Parathyroid adenoma (tissue), 2 donors: ENCODE data around the gene PGF.

Experiments used
- H2AFZ ChIP-seq: fragments of 300-600 bp; sonication (generic); one replicate; pipeline ENCODE4 v1.7.0; 2017; ENCODE audit warnings: antibody characterized with exemption, mild to moderate bottlenecking
- H3K27ac ChIP-seq: fragments of 300-600 bp; sonication (generic); one replicate; pipeline ENCODE4 v1.7.0; 2017
- H3K27me3 ChIP-seq: fragments of 300-600 bp; sonication (generic); one replicate; pipeline ENCODE4 v1.7.0; 2017; ENCODE audit warnings: low read length; ENCODE audit not compliant: control insufficient read depth, insufficient read depth
- H3K36me3 ChIP-seq: fragments of 300-600 bp; sonication (generic); one replicate; pipeline ENCODE4 v1.7.0; 2017; ENCODE audit warnings: low read length; ENCODE audit not compliant: control insufficient read depth, insufficient read depth
- H3K4me1 ChIP-seq: fragments of 300-600 bp; sonication (generic); one replicate; pipeline ENCODE4 v1.7.0; 2017; ENCODE audit warnings: control low read depth
- H3K4me2 ChIP-seq: fragments of 300-600 bp; sonication (generic); one replicate; pipeline ENCODE4 v1.7.0; 2017; ENCODE audit warnings: low read length
- H3K4me3 ChIP-seq: fragments of 300-600 bp; sonication (generic); one replicate; pipeline ENCODE4 v1.7.0; 2017; ENCODE audit warnings: low read depth, low read length
- H3K79me2 ChIP-seq: fragments of 300-600 bp; sonication (generic); one replicate; pipeline ENCODE4 v1.7.0; 2017; ENCODE audit warnings: control low read depth
- H3K9ac ChIP-seq: fragments of 300-600 bp; sonication (generic); one replicate; pipeline ENCODE4 v1.7.0; 2017; ENCODE audit warnings: mild to moderate bottlenecking
- H3K9me3 ChIP-seq: fragments of 300-600 bp; sonication (generic); one replicate; pipeline ENCODE4 v1.7.0; 2017; ENCODE audit warnings: low read length; ENCODE audit not compliant: control insufficient read depth
- CTCF ChIP-seq: fragments of 300-600 bp; sonication (generic); IDR thresholded peaks from one replicate; pipeline ENCODE4 v1.7.0; 2017; ENCODE audit warnings: antibody characterized with exemption, mild to moderate bottlenecking
- donor health status: primary hyperparathyroidism.

The PGF gene

GRCh38 chr14:74979029-74979428 lies 23.6 kb upstream of the PGF start:
- Histone ChIP-seq H3K4me3 (no peak overlapping the region), H3K79me2 (no peaks in the 10 kb centered on the region), H2AFZ (no peak overlapping the region), H3K4me1 (no peaks in the 10 kb centered on the region), H3K9ac (no peak overlapping the region), H3K4me2 (no peak overlapping the region), H3K27ac (no peak overlapping the region), H3K27me3 (no peaks in the 10 kb centered on the region), H3K36me3 (no peaks in the 10 kb centered on the region), H3K9me3 (no peaks in the 10 kb centered on the region)
- TF ChIP-seq CTCF = no peak

- Histone ChIP-seq H3K9ac (no peak overlapping the region), H3K4me2 (no peak overlapping the region), H3K79me2 (no peaks in the 10 kb centered on the region), H3K4me1 (no peaks in the 10 kb centered on the region), H2AFZ (no peak overlapping the region), H3K9me3 (no peaks in the 10 kb centered on the region), H3K27ac (no peak overlapping the region), H3K36me3 (no peaks in the 10 kb centered on the region), H3K27me3 (no peaks in the 10 kb centered on the region), H3K4me3 (no peak overlapping the region)
- no peak for TF ChIP-seq CTCF
Measured at GRCh38 chr14:74978416-74978947, 23.1 kb upstream of the PGF start.

- Histone ChIP-seq H3K9me3 (no peaks in the 10 kb centered on the region), H3K4me1 (no peaks in the 10 kb centered on the region), H3K4me2 (no peak overlapping the region), H3K9ac (no peak overlapping the region), H3K27ac (no peak overlapping the region), H3K79me2 (no peaks in the 10 kb centered on the region), H3K4me3 (no peak overlapping the region), H2AFZ (no peak overlapping the region), H3K36me3 (no peaks in the 10 kb centered on the region), H3K27me3 (no peaks in the 10 kb centered on the region)
- no peak for TF ChIP-seq CTCF
Measured at GRCh38 chr14:74977901-74978385, 22.5 kb upstream of the PGF start.

- Histone ChIP-seq H3K27ac (no peak overlapping the region), H3K4me3 (no peak overlapping the region), H3K9me3 (no peaks in the 10 kb centered on the region), H3K27me3 (no peaks in the 10 kb centered on the region), H3K4me2 (no peak overlapping the region), H2AFZ (no peak overlapping the region), H3K9ac (no peak overlapping the region), H3K79me2 (no peaks in the 10 kb centered on the region), H3K4me1 (no peaks in the 10 kb centered on the region), H3K36me3 (no peaks in the 10 kb centered on the region)
- no peak for TF ChIP-seq CTCF
Measured at GRCh38 chr14:74977164-74977900, 21.9 kb upstream of the PGF start.
